Caco-2 (cell line): ENCODE results near the gene COIL. TPM values are rescaled to one million over a fixed set of nuclear protein-coding genes. Genes with fewer than 3 reads are reported as not detected.

Experiments used
- BruUV-seq: library from RNA; stranded (reverse); fragments of 400-500 nt; replicated peaks from 2 replicates; lab custom pipeline; 2021; lab: Mats Ljungman, UMichigan
- CTCF ChIA-PET: fragments of 300-600 bp; sonication (Branson Sonifier 250); formaldehyde crosslinking; loops from one replicate; lab custom pipeline; 2022; ENCODE audit warnings: antibody characterized with exemption; lab: Charles Lee
- POLR2A ChIA-PET: fragments of 300-600 bp; sonication (Branson Sonifier 250); formaldehyde crosslinking; loops from one replicate; lab custom pipeline; 2022; ENCODE audit warnings: antibody characterized with exemption; lab: Charles Lee
- DNase-seq, 2 experiments: peaks; one replicate each; pipeline versions ENCODE4 v3.0.0 to v3.0.0-alpha.2; 2020 to 2022
- H3K27me3 ChIP-seq: replicated peaks from 2 replicates; pipeline ENCODE4 v1.6.0; 2011; ENCODE audit warnings: low read length; ENCODE audit not compliant: control insufficient read depth, insufficient read depth
- H3K36me3 ChIP-seq: 2 replicates; pipeline ENCODE4 v1.5.1; 2011; ENCODE audit warnings: low read length; ENCODE audit not compliant: control insufficient read depth, insufficient read depth
- H3K4me1 ChIP-seq: fragments of 250-450 bp; sonication (Bioruptor Pico); 2 replicates; pipeline ENCODE4 v1.5.1; 2020; ENCODE audit warnings: mild to moderate bottlenecking
- H3K4me3 ChIP-seq: 2 replicates; pipeline ENCODE4 v1.5.1; 2011; ENCODE audit warnings: low read depth, mild to moderate bottlenecking, control low read depth, low read length
- H3K9me3 ChIP-seq: fragments of 250-450 bp; sonication (Bioruptor Pico); 2 replicates; pipeline ENCODE4 v1.5.1; 2020; ENCODE audit warnings: mild to moderate bottlenecking, moderate library complexity
- H3K27ac Mint-ChIP-seq: one replicate; pipeline ENCODE4 v1.8.0; 2022; ENCODE audit warnings: mixed read lengths; ENCODE audit not compliant: unreplicated experiment
- H3K27me3 Mint-ChIP-seq: one replicate; pipeline ENCODE4 v1.8.0; 2022; ENCODE audit warnings: mixed read lengths; ENCODE audit not compliant: insufficient read depth, unreplicated experiment
- H3K36me3 Mint-ChIP-seq: one replicate; pipeline ENCODE4 v1.8.0; 2022; ENCODE audit warnings: mild to moderate bottlenecking, mixed read lengths; ENCODE audit not compliant: insufficient read depth, unreplicated experiment
- H3K4me1 Mint-ChIP-seq: one replicate; pipeline ENCODE4 v1.8.0; 2022; ENCODE audit warnings: low read depth, mixed read lengths; ENCODE audit not compliant: unreplicated experiment
- H3K4me3 Mint-ChIP-seq: one replicate; pipeline ENCODE4 v1.8.0; 2022; ENCODE audit warnings: mild to moderate bottlenecking, moderate library complexity, mixed read lengths; ENCODE audit not compliant: unreplicated experiment
- H3K9me3 Mint-ChIP-seq: one replicate; pipeline ENCODE4 v1.8.0; 2022; ENCODE audit warnings: mixed read lengths; ENCODE audit not compliant: unreplicated experiment
- intact Hi-C: fragments of 100-400 bp; cut with micrococcal nuclease; formaldehyde crosslinking; loops from one replicate; pipeline ENCODE4 v1.10.0; 2022; ENCODE audit not compliant: unreplicated experiment
- total RNA-seq: library from RNA; stranded (reverse); gene quantifications from 2 replicates; pipeline ENCODE4 v1.2.3, GENCODE V29; 2022
- TF ChIP-seq, protein P1 (sequence below), 2 experiments: fragments of 200-600 bp in 1 of 2; IDR thresholded peaks; 1 replicate in 1 of 2; 2 replicates in 1 of 2; pipeline versions ENCODE4 v1.5.1 to v1.8.0; 2011 to 2022; ENCODE audit warnings: antibody characterized with exemption in 1 of 2, control low read depth in 1 of 2, inconsistent platforms in 1 of 2, low read depth in 1 of 2, low read length in 1 of 2, mild to moderate bottlenecking in 1 of 2, moderate library complexity in 1 of 2; ENCODE audit not compliant: insufficient read depth in 1 of 2, severe bottlenecking in 1 of 2, unreplicated experiment in 1 of 2

The COIL gene
- total RNA-seq, 1 experiment from 2014 or later = 27.0 TPM

GRCh38 chr17:56913353-56913866, 47.4 kb downstream of the COIL start:
- H3K9me3 Mint-ChIP-seq = no peaks in the 10 kb centered on the region
- peak overlapping the region; percentile 98 for H3K4me3 Mint-ChIP-seq
- DNase-seq = no peak
- Histone ChIP-seq H3K4me3 (peak overlapping the region; percentile 90), H3K9me3 (no peaks in the 10 kb centered on the region), H3K4me1 (peaks cover 28% of the 10 kb centered on the region), H3K27me3 (no peaks in the 10 kb centered on the region), H3K36me3 (no peaks in the 10 kb centered on the region; the same call in 1 of the 2 replicates)
- TSS peak; percentile 33 for BruUV-seq
- H3K27ac Mint-ChIP-seq = peak overlapping the region; percentile 94
- peaks cover 26% of the 10 kb centered on the region for H3K36me3 Mint-ChIP-seq
- TF ChIP-seq, protein P1, sequence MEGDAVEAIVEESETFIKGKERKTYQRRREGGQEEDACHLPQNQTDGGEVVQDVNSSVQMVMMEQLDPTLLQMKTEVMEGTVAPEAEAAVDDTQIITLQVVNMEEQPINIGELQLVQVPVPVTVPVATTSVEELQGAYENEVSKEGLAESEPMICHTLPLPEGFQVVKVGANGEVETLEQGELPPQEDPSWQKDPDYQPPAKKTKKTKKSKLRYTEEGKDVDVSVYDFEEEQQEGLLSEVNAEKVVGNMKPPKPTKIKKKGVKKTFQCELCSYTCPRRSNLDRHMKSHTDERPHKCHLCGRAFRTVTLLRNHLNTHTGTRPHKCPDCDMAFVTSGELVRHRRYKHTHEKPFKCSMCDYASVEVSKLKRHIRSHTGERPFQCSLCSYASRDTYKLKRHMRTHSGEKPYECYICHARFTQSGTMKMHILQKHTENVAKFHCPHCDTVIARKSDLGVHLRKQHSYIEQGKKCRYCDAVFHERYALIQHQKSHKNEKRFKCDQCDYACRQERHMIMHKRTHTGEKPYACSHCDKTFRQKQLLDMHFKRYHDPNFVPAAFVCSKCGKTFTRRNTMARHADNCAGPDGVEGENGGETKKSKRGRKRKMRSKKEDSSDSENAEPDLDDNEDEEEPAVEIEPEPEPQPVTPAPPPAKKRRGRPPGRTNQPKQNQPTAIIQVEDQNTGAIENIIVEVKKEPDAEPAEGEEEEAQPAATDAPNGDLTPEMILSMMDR (IDR thresholded peaks at IDR 0.05; ENCODE audit: insufficient read depth in 1 of 2, low read depth in 1 of 2, low read length in 1 of 2, severe bottlenecking in 1 of 2, unreplicated experiment in 1 of 2) = no peak
- ChIA-PET POLR2A (interaction anchor here (0.6 to 1.1 kb wide), 17 partner anchors 11 to 1979 kb away, joined by 3 to 11 read pairs (median 4); partner anchors contain the start of genes C17orf67, COIL and DGKE), CTCF (interaction anchor here (1.0 to 1.4 kb wide), 4 partner anchors 13 to 94 kb away, joined by 3 to 13 read pairs (median 4); partner anchors contain the start of gene COIL)
- peaks cover 36% of the 10 kb centered on the region for H3K4me1 Mint-ChIP-seq
- intact Hi-C loops = no loop called here
- H3K27me3 Mint-ChIP-seq = no peaks in the 10 kb centered on the region

DNA sequence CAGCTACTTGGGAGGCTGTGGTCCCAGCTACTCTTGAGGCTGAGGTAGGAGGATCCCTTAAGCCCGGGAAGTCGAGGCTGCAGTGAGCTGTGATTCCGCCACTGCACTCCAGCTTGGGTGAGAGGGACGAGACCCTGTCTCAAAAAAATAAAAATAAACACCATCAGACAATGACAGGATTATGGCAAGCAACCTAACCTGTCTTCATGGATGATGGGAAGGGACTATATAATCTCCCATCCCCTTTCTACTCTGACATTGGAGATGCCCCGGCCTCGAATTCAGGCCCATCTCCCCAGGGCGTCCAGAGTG, 47.9 kb downstream of the COIL start:
- no peaks in the 10 kb centered on the region for H3K9me3 ChIP-seq
- BruUV-seq = no TSS peak
- intact Hi-C loops = no loop called here
- no peak for DNase-seq
- ChIA-PET POLR2A (no interaction called here), CTCF (interaction anchor here (1.3 to 1.4 kb wide), 2 partner anchors 13 to 48 kb away, joined by 4 to 5 read pairs; partner anchors contain the start of gene COIL)
- H3K4me3 ChIP-seq = peak overlapping the region; percentile 90
- Mint-ChIP-seq H3K27ac (no peak overlapping the region), H3K27me3 (no peaks in the 10 kb centered on the region), H3K4me3 (peak overlapping the region; percentile 98), H3K36me3 (peaks cover 27% of the 10 kb centered on the region), H3K4me1 (peaks cover 38% of the 10 kb centered on the region), H3K9me3 (no peaks in the 10 kb centered on the region)
- no peaks in the 10 kb centered on the region; the same call in 1 of the 2 replicates for H3K36me3 ChIP-seq
- TF ChIP-seq, protein P1 (IDR thresholded peaks at IDR 0.05; ENCODE audit: insufficient read depth in 1 of 2, low read depth in 1 of 2, low read length in 1 of 2, severe bottlenecking in 1 of 2, unreplicated experiment in 1 of 2) = no peak
- peaks cover 28% of the 10 kb centered on the region for H3K4me1 ChIP-seq
- no peaks in the 10 kb centered on the region for H3K27me3 ChIP-seq

DNA sequence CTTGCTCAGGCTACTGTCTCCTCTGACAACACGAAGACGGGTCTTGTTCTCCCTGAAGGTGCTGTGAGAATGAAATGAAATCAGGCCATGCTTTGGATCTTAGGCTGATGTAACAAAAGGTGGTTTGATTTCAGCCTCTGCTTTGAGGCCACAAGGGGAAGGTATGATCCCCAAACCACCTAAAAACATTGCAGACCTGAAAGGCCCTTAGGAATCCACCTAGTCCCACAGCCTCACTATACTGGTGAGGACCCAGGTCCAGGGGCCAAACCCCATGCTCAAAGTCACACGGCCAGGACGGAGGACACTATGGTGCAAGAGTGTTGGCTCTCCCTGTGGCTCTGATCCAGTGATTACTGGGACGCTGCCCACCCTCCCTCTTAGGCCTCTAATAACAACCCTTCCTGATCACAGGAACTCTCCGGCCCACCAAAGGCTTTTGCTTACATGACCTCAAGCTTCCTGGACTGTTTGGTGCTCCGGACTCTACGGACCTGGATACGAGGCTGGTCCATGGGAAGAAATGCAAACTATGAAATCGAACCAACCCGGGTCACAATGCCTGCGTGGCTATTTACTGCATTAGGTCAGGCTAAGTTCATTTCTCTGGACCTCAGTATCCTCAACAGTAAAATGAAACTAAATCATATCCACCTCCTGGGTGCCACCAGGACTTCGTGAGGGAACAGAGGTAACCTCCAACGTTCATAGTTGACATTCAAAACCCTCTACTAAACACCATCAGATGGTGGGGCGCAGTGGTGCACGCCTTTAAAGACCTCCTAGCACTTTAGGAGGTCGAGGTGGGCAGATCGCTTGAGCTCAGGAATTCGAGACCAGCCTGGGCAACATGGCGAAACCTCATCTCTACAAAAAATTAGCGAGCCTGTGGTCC, 48.5 kb downstream of the COIL start:
- Mint-ChIP-seq H3K27me3 (no peaks in the 10 kb centered on the region), H3K4me3 (peak overlapping the region; percentile 98), H3K36me3 (peaks cover 32% of the 10 kb centered on the region), H3K4me1 (peaks cover 38% of the 10 kb centered on the region), H3K9me3 (no peaks in the 10 kb centered on the region), H3K27ac (no peak overlapping the region)
- CTCF ChIA-PET = no interaction called here
- Histone ChIP-seq H3K4me3 (peak overlapping the region; percentile 90), H3K36me3 (peaks cover 2% of the 10 kb centered on the region), H3K9me3 (no peaks in the 10 kb centered on the region), H3K27me3 (no peaks in the 10 kb centered on the region), H3K4me1 (peaks cover 28% of the 10 kb centered on the region)
- intact Hi-C loops = no loop called here
- no TSS peak for BruUV-seq
- DNase-seq = no peak
- TF ChIP-seq, protein P1 (IDR thresholded peaks at IDR 0.05; ENCODE audit: insufficient read depth in 1 of 2, low read depth in 1 of 2, low read length in 1 of 2, severe bottlenecking in 1 of 2, unreplicated experiment in 1 of 2) = no peak
- POLR2A ChIA-PET = no interaction called here
